HG03103 (cell line): ENCODE measurements around the gene PNMT.

Source experiments
- ATAC-seq: cut with Tn5 transposase; IDR thresholded peaks from one replicate; pipeline ENCODE4 v1.9.1; 2021; ENCODE audit warnings: low read depth; ENCODE audit not compliant: unreplicated experiment

The PNMT gene

DNA sequence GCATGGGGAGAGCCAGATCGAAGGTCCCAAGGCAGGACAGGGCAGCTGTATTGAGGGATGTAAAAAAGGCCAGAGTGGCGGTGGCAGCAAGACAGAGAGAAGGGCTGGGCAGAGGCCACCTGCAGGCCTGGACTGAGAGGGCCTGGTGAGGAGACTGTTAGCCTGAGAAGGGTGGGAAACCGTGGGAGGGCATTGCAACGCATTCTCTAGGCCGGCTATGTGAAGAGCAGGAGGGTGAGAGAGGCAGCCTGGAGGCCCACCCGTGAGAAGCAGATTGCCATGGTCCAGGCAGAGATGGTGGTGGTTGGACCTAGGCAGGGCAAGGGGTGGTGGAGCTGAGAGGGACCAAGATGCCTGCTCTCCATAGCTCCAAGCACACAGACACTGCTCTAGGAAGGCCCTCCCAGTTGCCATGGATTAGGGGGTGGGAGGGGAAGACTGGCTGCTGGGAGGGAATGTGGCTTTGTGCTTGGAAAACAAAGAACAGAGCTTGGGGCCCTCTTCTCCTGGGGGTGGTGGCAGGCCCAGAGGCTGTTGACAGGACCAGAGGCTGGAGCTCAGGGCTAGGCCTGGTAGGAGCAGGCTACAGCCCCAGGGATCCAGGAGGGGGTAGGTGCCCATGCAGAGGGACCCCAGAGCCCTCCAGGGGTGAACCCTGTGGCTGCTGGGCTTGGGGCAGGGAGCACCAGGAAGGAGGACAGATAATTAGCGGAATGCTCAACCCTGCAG is 15.5 kb upstream of the PNMT start:
- no peak for ATAC-seq

DNA sequence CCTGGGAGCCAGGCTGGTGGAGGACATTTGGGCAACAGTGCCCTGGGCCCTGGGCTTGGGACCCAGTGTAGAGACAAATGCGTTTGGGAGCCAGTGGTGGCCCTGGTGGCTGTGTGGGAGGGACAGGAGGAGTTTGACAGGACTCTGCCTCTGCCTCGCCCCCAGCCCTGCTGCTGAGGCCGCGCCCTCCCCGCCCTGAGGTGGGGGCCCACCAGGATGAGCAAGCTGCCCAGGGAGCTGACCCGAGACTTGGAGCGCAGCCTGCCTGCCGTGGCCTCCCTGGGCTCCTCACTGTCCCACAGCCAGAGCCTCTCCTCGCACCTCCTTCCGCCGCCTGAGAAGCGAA is 15.0 kb upstream of the PNMT start:
- ATAC-seq = no peak

GRCh38 chr17:39653662-39654331 is 14.5 kb upstream of the PNMT start:
- no peak for ATAC-seq

- no peak for ATAC-seq
Observed at GRCh38 chr17:39655105-39655504, 13.1 kb upstream of the PNMT start.

DNA sequence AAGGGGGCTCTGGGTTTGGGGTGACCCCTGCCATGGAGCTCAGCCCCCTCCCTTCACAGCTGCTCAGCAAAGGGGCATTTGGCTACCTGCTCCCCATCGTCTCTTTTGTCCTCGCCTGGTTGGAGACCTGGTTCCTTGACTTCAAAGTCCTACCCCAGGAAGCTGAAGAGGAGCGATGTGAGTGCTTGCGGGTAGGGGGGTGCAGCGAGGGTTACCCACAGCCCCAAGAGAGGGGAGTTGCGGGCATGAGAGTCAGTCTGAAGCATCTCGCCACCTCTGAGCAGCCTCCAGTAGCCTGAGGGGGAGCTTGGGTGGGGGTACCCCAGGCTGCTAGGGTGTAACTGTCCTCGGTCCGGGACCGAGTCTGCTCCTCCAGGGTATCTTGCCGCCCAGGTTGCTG is 9.9 kb upstream of the PNMT start:
- ATAC-seq = no peak

- ATAC-seq = no peak
Observed at GRCh38 chr17:39658760-39659159, 9.5 kb upstream of the PNMT start.

DNA sequence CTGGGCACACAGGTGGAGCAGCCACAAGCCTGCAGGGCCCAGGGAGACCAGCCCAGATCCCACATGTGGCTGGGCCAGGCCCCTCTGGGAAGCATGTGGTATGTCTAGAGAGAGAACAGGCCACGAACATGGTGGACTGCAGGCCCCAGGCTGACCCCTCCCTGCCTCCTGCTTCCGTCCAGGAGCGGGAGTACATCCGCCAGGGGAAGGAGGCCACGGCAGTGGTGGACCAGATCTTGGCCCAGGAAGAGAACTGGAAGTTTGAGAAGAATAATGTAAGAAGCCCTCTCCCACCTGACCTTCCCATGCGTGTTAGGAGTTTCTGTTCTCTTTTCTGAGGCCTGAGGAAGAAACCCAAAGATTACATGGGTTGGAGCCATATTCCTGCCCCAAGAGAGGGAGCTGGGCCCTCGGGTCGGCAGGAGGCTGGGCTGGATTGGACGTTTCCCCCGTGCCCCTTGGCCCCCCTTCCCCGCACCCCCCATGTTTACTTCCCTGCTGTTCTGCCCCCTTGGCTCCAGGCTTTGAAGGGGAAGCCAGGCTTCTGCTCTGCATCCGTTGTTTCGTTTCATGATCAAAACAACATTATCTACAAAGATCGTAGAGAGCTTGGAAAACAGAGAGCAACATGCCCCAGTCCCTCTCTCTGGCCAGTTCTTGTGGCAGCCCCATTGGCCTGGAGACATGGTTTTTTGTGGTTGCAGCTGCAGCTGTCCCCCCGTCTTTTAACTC is 8.8 kb upstream of the PNMT start:
- no peak for ATAC-seq

DNA sequence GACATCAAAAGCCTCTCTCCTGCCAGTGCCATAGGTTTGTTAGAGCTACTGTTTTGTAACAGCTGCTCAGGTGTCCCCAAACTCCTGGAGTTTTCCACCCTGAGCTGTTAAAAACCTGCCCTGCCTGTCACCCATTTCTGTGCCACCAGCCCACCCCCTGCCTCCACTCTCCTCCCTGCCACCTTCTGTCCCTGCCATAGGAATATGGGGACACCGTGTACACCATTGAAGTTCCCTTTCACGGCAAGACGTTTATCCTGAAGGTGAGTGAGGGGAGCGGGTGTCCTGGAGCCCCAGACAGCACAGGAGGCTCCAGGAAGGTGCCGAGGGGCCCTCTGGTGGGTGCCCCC is 8.3 kb upstream of the PNMT start:
- no peak for ATAC-seq

DNA sequence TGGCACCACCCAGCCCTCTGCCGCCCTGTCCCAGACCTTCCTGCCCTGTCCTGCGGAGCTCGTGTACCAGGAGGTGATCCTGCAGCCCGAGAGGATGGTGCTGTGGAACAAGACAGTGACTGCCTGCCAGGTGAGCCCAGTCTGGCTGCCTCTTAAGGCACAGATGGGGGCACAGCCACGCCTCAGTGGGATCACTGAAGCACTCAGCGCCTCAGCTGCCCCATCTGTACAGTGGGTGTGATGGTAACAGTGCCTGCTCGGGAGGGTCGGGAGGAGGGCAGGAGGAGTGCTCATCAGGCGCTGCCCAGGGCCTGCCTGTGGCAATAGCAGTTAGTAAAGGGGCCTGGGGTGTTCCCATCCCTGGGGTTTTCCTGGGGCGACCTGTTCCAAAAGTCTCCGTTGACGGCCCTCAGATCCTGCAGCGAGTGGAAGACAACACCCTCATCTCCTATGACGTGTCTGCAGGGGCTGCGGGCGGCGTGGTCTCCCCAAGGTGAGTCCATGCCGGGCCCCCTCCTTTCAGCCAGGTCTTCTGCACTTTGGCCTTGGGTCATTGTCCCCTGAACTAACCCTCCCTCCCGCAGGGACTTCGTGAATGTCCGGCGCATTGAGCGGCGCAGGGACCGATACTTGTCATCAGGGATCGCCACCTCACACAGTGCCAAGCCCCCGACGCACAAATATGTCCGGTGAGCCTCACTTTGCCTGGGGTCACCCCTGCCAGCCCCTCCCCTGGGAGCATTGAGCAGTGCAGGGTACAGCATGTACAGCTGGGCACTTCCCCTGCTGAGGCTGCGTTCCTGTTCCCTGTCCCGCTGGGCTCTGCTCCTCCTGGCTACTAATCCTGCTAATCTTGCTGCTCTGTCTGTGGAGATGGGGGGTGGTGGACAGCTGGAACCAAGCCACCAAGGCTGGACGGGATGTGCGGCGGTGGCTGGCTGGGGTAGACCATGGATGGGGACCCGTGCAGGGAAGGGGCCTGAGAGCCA is 7.6 kb upstream of the PNMT start:
- ATAC-seq = no peak

DNA sequence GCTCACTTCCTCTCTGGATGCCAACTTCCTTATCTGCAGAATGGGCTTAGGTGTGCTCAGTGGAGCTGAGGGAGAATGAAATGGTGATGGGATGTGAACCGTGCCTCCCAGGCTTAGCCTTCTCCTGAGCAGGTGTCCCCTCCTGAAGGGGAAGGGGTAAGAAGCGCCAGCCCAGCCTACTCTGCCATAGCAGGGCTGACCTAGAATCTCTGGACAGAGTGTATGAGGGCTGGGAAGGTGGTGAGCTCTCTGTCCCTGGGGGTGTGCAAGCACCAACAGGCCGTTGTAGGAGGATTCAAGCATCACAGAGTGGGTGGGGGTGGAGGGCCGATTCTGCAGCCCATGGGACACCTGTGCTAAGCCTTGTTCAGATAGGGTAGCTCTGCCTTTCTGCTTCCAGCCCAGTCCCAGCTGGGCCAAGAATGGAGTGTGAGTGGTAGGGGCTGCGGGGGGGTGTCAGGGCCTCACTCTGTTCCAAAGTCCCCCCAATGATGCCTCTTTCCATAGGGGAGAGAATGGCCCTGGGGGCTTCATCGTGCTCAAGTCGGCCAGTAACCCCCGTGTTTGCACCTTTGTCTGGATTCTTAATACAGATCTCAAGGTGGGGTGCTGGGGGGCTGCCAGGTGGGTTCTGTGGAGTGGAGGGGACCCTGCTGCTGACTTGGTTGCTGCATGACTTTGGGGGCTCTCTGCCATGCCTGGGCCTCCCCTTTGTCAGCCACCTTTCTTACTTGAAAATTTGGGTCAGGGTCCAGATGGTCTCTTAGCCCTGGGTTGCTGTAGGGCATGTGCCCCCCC is 6.3 kb upstream of the PNMT start:
- ATAC-seq = no peak

DNA sequence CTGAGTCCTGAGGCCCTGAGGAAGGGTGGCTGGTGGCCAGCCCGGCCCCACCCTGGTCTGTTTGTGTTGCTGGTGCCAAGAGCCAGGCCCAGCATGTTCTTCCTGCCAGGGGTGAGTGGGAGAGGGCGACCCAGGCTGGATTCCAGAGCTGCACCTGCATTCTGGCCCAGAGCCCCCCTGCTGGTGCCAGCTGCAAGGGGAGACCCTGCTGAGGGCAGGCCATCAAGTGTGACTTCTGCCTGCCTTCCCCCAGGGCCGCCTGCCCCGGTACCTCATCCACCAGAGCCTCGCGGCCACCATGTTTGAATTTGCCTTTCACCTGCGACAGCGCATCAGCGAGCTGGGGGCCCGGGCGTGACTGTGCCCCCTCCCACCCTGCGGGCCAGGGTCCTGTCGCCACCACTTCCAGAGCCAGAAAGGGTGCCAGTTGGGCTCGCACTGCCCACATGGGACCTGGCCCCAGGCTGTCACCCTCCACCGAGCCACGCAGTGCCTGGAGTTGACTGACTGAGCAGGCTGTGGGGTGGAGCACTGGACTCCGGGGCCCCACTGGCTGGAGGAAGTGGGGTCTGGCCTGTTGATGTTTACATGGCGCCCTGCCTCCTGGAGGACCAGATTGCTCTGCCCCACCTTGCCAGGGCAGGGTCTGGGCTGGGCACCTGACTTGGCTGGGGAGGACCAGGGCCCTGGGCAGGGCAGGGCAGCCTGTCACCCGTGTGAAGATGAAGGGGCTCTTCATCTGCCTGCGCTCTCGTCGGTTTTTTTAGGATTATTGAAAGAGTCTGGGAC is 5.5 kb upstream of the PNMT start:
- no peak for ATAC-seq

GRCh38 chr17:39663340-39663687 is 4.9 kb upstream of the PNMT start:
- ATAC-seq = no peak

DNA sequence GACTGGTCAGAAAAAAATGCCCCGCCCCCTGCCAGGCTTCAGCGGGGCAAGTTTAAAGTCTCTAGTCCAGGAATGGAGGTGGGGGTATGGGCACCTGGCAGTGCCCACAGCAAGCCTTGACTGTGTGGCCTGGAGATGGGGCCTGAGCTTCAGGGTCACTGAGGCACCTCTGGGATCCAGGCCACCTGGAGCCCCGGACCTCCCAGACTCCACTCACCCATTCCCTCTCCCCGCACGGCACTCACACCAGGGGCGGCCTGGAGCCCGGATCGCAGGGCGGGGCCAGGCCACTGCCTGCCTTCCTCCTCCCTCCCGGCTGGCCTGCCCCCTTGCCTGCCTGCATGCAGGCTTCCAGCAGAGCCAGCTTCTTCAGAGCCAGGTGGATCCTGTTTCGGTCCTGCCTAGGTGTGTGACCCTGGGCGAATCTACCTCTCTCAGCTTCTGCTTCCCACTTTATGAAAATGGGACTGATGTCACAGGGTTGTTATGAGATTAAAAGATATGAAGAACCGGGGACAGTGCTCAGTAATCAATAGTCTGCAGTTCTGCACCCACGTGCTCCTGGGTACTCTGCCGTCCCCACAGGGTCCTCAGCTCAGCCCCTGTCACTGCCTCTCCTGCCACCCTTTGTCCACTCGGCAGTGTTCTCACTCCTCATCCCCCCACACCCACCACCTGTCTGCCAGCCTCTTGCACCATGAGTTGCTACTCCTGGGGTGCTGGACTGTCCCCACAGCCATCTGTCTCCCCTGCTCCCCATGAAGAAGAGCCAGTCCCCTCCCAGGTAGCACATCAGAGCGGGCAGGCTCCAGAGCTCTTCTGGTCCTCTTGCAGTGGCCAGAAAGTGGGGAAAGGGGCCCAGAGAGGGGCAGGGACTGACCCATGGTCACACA is 4.3 kb upstream of the PNMT start:
- ATAC-seq = no peak

DNA sequence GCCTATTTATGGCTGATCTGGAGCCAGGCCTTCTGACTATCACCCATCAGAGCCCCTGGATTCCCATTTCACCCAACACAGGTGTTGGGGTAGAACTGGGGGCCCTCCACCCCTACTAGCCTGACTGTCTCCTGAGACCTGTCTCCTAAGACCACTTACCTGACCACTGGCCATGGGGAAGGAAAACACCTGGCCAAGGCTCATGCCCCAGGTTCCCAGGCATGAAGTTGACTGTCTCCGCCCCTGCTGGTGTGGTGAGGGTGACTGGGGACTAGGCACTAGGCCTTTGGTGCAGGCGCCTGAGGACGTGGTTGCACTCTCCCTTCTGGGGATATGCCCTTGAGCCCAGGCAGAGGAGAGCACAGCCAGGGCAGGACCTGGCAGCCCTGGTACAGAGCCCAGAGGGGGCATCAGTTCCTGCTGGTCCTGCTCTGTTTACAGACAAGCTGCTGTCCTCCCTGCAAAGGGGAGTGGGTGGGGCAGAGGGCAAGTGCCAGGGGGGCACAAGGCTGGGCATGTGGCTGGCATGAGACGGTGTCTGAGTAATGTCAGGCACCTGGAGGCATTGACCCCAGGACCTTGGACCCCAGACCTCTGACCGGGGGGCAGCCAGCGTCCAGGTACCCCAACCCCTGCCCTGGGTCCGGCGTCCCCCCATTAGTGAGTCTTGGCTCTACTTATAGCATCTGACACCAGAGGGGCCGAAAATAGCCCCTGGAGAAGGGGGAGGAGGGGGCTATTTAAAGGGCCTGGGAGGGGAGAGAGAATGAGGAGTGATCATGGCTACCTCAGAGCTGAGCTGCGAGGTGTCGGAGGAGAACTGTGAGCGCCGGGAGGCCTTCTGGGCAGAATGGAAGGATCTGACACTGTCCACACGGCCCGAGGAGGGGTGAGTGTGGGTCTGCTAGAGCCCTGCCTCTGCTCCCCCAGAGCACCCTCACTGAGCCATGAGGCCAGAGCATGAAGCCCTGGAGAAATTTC is 3.4 kb upstream of the PNMT start, which contains the start of gene TCAP:
TCAP (plus strand) TSS at position 769 of the 981 bp plus-strand sequence; CDS start at position 780, 11 bp downstream.
- no peak for ATAC-seq

- ATAC-seq = no peak
Observed at GRCh38 chr17:39665642-39666224, 2.5 kb upstream of the PNMT start.

DNA sequence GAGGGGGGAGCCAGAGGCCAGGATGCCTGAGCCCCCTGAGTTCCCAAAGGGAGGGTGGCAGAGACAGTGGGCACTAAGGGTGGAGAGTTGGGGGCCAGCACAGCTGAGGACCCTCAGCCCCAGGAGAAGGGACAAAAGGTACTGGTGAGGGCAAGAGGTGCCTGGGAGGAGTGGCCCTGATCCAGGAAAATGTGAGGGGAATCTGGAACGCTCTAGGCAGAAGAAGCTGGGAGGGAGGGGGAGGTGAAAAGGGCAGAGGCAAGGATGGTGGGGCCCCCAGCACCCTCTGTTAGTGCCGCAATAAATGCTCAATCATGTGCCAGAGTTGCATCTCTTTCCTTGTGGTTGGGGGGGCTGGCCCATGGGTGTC is 2.0 kb upstream of the PNMT start:
- no peak for ATAC-seq
